Mesenchymal stem cell (in vitro differentiated cells and primary cell): ENCODE data around the gene PRSS48.

Experiments used
- DNase-seq: peaks from one replicate; pipeline ENCODE4 v3.0.0-alpha.2; 2013
- H2AFZ ChIP-seq: one replicate; pipeline ENCODE4 v1.6.1; 2013; ENCODE audit warnings: low read depth, mild to moderate bottlenecking, control low read depth, inconsistent platforms, low read length, moderate library complexity
- H2AK5ac ChIP-seq: 2 replicates; pipeline ENCODE4 v1.6.1; 2013; ENCODE audit warnings: low read length, moderate library complexity, mild to moderate bottlenecking, inconsistent platforms; ENCODE audit not compliant: severe bottlenecking
- H2BK120ac ChIP-seq: one replicate; pipeline ENCODE4 v1.6.1; 2013; ENCODE audit warnings: low read depth, mild to moderate bottlenecking, inconsistent platforms, low read length, moderate library complexity
- H2BK12ac ChIP-seq, 2 experiments: one replicate each; pipeline ENCODE4 v1.6.1; 2013; ENCODE audit warnings: inconsistent platforms in 2 of 2, low read length in 2 of 2, mild to moderate bottlenecking in 2 of 2, moderate library complexity in 2 of 2, control low read depth in 1 of 2
- H2BK15ac ChIP-seq: one replicate; pipeline ENCODE4 v1.6.1; 2013; ENCODE audit warnings: mild to moderate bottlenecking, low read depth, inconsistent platforms; ENCODE audit not compliant: poor library complexity, severe bottlenecking
- H2BK5ac ChIP-seq: 2 replicates; pipeline ENCODE4 v1.6.1; 2013; ENCODE audit warnings: low read depth, mild to moderate bottlenecking, low read length, control low read depth, inconsistent platforms; ENCODE audit not compliant: poor library complexity, severe bottlenecking
- H3K14ac ChIP-seq, 2 experiments: one replicate each; pipeline ENCODE4 v1.6.1; 2013; ENCODE audit warnings: inconsistent platforms in 2 of 2, low read length in 2 of 2, control low read depth in 1 of 2, mild to moderate bottlenecking in 1 of 2, moderate library complexity in 1 of 2
- H3K18ac ChIP-seq, 2 experiments: one replicate each; pipeline ENCODE4 v1.6.1; 2013; ENCODE audit warnings: inconsistent platforms in 2 of 2, low read length in 2 of 2, control low read depth in 1 of 2, low read depth in 1 of 2, mild to moderate bottlenecking in 1 of 2
- H3K23ac ChIP-seq, 2 experiments: one replicate each; pipeline ENCODE4 v1.6.1; 2013; ENCODE audit warnings: inconsistent platforms in 2 of 2, low read length in 2 of 2, mild to moderate bottlenecking in 2 of 2, moderate library complexity in 2 of 2, control low read depth in 1 of 2
- H3K27ac ChIP-seq: 2 replicates; pipeline ENCODE4 v1.5.1; 2013; ENCODE audit warnings: mild to moderate bottlenecking, moderate library complexity, low read length, control low read depth, inconsistent platforms; ENCODE audit not compliant: poor library complexity, severe bottlenecking
- H3K27me3 ChIP-seq, 2 experiments: 2 replicates each; pipeline versions ENCODE4 v1.6.1 to v1.7.0; 2013; ENCODE audit warnings: low read length in 2 of 2, mild to moderate bottlenecking in 2 of 2, moderate library complexity in 2 of 2, control low read depth in 1 of 2, inconsistent platforms in 1 of 2; ENCODE audit not compliant: control insufficient read depth in 1 of 2, insufficient read depth in 1 of 2
- H3K36me3 ChIP-seq, 2 experiments: 2 replicates each; pipeline versions ENCODE4 v1.6.1 to v1.7.0; 2013; ENCODE audit warnings: low read length in 2 of 2, control low read depth in 1 of 2, inconsistent platforms in 1 of 2, low read depth in 1 of 2, mild to moderate bottlenecking in 1 of 2; ENCODE audit not compliant: insufficient read depth in 2 of 2, control insufficient read depth in 1 of 2
- H3K4ac ChIP-seq, 2 experiments: one replicate each; pipeline ENCODE4 v1.6.1; 2013; ENCODE audit warnings: inconsistent platforms in 2 of 2, low read length in 2 of 2, mild to moderate bottlenecking in 2 of 2, moderate library complexity in 2 of 2, control low read depth in 1 of 2, low read depth in 1 of 2
- H3K4me1 ChIP-seq: 2 replicates; pipeline ENCODE4 v1.6.1; 2013; ENCODE audit warnings: low read depth, low read length, control low read depth; ENCODE audit not compliant: control insufficient read depth, insufficient read depth
- H3K4me2 ChIP-seq: 2 replicates; pipeline ENCODE4 v1.6.1; 2013; ENCODE audit warnings: low read length, mild to moderate bottlenecking, inconsistent platforms; ENCODE audit not compliant: poor library complexity, severe bottlenecking
- H3K4me3 ChIP-seq, 2 experiments: 2 replicates each; pipeline versions ENCODE4 v1.5.1 to v1.7.0; 2013; ENCODE audit warnings: low read length in 2 of 2, mild to moderate bottlenecking in 2 of 2, control low read depth in 1 of 2, low read depth in 1 of 2; ENCODE audit not compliant: insufficient read depth in 1 of 2
- H3K79me1 ChIP-seq: replicated peaks from 2 replicates; pipeline ENCODE4 v1.6.1; 2013; ENCODE audit warnings: mild to moderate bottlenecking, control low read depth, low read length, inconsistent platforms; ENCODE audit not compliant: poor library complexity, severe bottlenecking
- H3K9ac ChIP-seq: 2 replicates; pipeline ENCODE4 v1.7.0; 2013; ENCODE audit warnings: mild to moderate bottlenecking, low read length, moderate library complexity
- H3K9me3 ChIP-seq: 2 replicates; pipeline ENCODE4 v1.7.0; 2013; ENCODE audit warnings: mild to moderate bottlenecking, low read length; ENCODE audit not compliant: control insufficient read depth
- H4K8ac ChIP-seq: one replicate; pipeline ENCODE4 v1.6.1; 2013; ENCODE audit warnings: inconsistent platforms, mild to moderate bottlenecking, low read length, moderate library complexity
- H4K91ac ChIP-seq: one replicate; pipeline ENCODE4 v1.6.1; 2013; ENCODE audit warnings: mild to moderate bottlenecking, low read length, inconsistent platforms
- WGBS: methylation state at CpG from one replicate; pipeline ENCODE4 v1.1.7; 2013; ENCODE audit warnings: mixed read lengths; 5-methylcytosine and 5-hydroxymethylcytosine counted together

The PRSS48 gene

GRCh38 chr4:151322570-151322969, 45.6 kb downstream of the PRSS48 start:
- Histone ChIP-seq H3K4me2 (no peak overlapping the region), H2BK120ac (no peak overlapping the region), H2BK12ac (no peak overlapping the region), H2BK15ac (no peak overlapping the region), H3K36me3 (no peaks in the 10 kb centered on the region), H3K27me3 (no peaks in the 10 kb centered on the region), H2AFZ (no peak overlapping the region), H2AK5ac (no peak overlapping the region), H3K4ac (no peak overlapping the region), H3K14ac (no peak overlapping the region), H3K18ac (no peak overlapping the region), H3K9ac (no peak overlapping the region), H3K79me1 (peaks cover 9% of the 10 kb centered on the region), H3K4me1 (no peaks in the 10 kb centered on the region), H3K23ac (no peak overlapping the region), H4K91ac (no peak overlapping the region), H3K9me3 (no peaks in the 10 kb centered on the region), H4K8ac (no peak overlapping the region), H3K4me3 (no peak overlapping the region), H3K27ac (no peak overlapping the region), H2BK5ac (no peak overlapping the region)
- no peak for DNase-seq

- peak; percentile 3 for DNase-seq
- Histone ChIP-seq H2BK12ac (no peak overlapping the region), H2BK5ac (no peak overlapping the region), H3K23ac (no peak overlapping the region), H3K27me3 (no peaks in the 10 kb centered on the region), H2BK15ac (no peak overlapping the region), H3K4me2 (no peak overlapping the region), H2AK5ac (no peak overlapping the region), H3K79me1 (peaks cover 9% of the 10 kb centered on the region), H4K91ac (no peak overlapping the region), H2AFZ (no peak overlapping the region), H3K4me1 (no peaks in the 10 kb centered on the region), H3K9me3 (no peaks in the 10 kb centered on the region), H3K27ac (peak overlapping the region; percentile 28), H3K18ac (no peak overlapping the region), H3K14ac (no peak overlapping the region), H2BK120ac (no peak overlapping the region), H4K8ac (no peak overlapping the region), H3K36me3 (no peaks in the 10 kb centered on the region), H3K9ac (peak overlapping the region; percentile 91), H3K4me3 (peak overlapping the region in 1 of 2 experiments; percentile 90), H3K4ac (no peak overlapping the region)
- WGBS, result no CpG with 5 or more reads among the region's 1 CpG
Measured at GRCh38 chr4:151323667-151324066, 46.7 kb downstream of the PRSS48 start.

- no peak overlapping the region for H4K8ac ChIP-seq
- WGBS, result 18% methylated on average over 11 of the region's 12 CpGs
- peak overlapping the region; percentile 84 to 90 for H3K4me3 ChIP-seq
- H3K18ac ChIP-seq, result no peak overlapping the region
- H2AFZ ChIP-seq, result no peak overlapping the region
- H3K23ac ChIP-seq, result no peak overlapping the region
- H3K4me2 ChIP-seq, result peak overlapping the region; percentile 96
- H3K9ac ChIP-seq, result peak overlapping the region; percentile 91
- no peaks in the 10 kb centered on the region for H3K4me1 ChIP-seq
- no peak overlapping the region for H2BK15ac ChIP-seq
- DNase-seq, result peak; percentile 21
- H3K27me3 ChIP-seq, result no peaks in the 10 kb centered on the region
- no peak overlapping the region for H4K91ac ChIP-seq
- H2BK5ac ChIP-seq, result no peak overlapping the region
- no peak overlapping the region for H2BK12ac ChIP-seq
- H2BK120ac ChIP-seq, result peak overlapping the region; percentile 11
- H3K36me3 ChIP-seq, result no peaks in the 10 kb centered on the region
- no peak overlapping the region for H3K4ac ChIP-seq
- peak overlapping the region; percentile 47 for H3K27ac ChIP-seq
- no peaks in the 10 kb centered on the region for H3K9me3 ChIP-seq
- no peak overlapping the region for H3K14ac ChIP-seq
- H3K79me1 ChIP-seq, result peaks cover 9% of the 10 kb centered on the region
- no peak overlapping the region for H2AK5ac ChIP-seq
Measured at GRCh38 chr4:151324124-151324751, 47.3 kb downstream of the PRSS48 start.

GRCh38 chr4:151324752-151325110, 47.8 kb downstream of the PRSS48 start:
- Histone ChIP-seq H3K4me3 (peak overlapping the region; percentile 84 to 90), H3K14ac (peak overlapping the region in 1 of 2 experiments; percentile 81), H3K4me2 (peak overlapping the region; percentile 96), H2BK15ac (no peak overlapping the region), H3K79me1 (peaks cover 9% of the 10 kb centered on the region), H3K27me3 (no peaks in the 10 kb centered on the region), H2BK12ac (no peak overlapping the region), H3K9me3 (no peaks in the 10 kb centered on the region), H2BK5ac (no peak overlapping the region), H2AFZ (no peak overlapping the region), H3K4me1 (no peaks in the 10 kb centered on the region), H2BK120ac (peak overlapping the region; percentile 57), H3K27ac (peak overlapping the region; percentile 58), H2AK5ac (no peak overlapping the region), H3K4ac (peak overlapping the region in 1 of 2 experiments; percentile 86), H3K36me3 (no peaks in the 10 kb centered on the region), H4K8ac (peak overlapping the region; percentile 42), H4K91ac (no peak overlapping the region), H3K9ac (peak overlapping the region; percentile 91), H3K18ac (peak overlapping the region in 1 of 2 experiments; percentile 89), H3K23ac (no peak overlapping the region)
- DNase-seq, result peak; percentile 87
- WGBS, result under 1% methylated on average over 21 of the region's 21 CpGs
